Forelimb muscle (tissue), 1 donor: Measurements from ENCODE around the gene CMTR1. TPM values are rescaled to one million over a fixed set of nuclear protein-coding genes. Genes with fewer than 3 reads are reported as not detected.

Experiments used
- DNase-seq: peaks from one replicate; pipeline ENCODE4 v3.0.0-alpha.2; 2013; ENCODE audit warnings: low read depth
- polyA plus RNA-seq: library from polyadenylated mRNA; unstranded; fragments of 120-200 nt; gene quantifications from one replicate; pipeline ENCODE4 v1.2.1, GENCODE V29; 2013; ENCODE audit not compliant: insufficient read length

Gene CMTR1
- polyA plus RNA-seq, 1 donor = 32.9 TPM

DNA sequence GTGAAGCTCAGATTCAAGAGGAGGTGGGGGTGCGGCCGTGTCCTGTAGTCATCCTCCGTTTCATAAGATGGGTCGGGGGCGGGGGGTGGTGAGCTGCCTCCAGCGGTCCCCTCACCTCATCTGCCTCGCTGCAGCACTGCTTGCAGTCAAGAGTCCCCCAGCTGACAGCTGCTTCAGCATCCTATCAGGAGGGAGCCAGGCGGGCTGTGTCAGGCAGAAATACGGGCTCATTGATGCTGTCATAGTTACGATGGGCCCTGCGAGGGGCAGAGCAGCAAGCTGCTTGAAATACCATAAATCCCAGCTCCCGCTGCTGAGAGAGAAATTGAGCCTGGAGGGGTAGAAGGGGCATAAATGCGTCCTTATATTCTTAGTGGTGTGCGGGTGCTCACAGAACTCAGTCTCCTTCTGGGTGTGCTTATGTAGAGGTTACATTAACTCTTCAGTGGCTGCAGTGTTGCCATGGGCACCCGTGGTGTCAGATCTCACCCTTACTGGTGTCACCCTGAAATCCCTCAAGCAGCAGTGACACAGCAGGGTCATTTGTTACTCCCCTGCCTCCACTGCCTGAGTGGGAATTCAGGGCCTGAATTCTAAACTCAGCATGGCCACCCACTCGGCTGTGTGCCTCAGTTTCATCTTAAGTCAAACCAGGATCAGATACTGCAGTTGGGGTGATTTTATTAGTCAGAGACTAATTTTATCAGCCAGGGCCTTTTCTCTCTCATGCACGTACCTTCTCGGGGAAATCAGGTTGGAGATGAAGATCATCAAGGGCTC, 44.8 kb downstream of the CMTR1 start:
- no peak for DNase-seq

DNA sequence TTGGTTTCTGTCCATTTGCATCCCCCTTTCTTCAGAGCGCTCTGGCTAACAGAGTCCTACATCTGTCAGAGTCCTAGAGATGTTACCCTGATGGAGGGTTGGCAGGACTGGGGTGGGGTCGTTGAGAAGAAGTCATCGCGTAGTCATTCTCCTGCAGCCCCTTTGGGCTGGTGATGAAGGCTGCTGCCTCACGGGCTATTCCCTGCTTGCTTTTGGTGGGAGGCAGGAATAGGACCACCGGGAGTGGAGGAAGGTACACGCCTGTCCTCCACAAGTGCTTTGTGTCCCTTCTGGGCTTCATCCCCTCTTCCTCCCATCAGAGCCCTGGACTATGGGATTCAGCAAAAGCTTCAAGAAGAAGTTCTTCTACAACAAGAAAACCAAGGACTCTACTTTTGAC, 45.8 kb downstream of the CMTR1 start:
- DNase-seq = no peak

GRCh38 chr6:37479266-37479854, 46.3 kb downstream of the CMTR1 start:
- no peak for DNase-seq

- DNase-seq = no peak
Observed at GRCh38 chr6:37480118-37480736, 47.2 kb downstream of the CMTR1 start.

- no peak for DNase-seq
Observed at GRCh38 chr6:37480951-37481534, 48.0 kb downstream of the CMTR1 start.

DNA sequence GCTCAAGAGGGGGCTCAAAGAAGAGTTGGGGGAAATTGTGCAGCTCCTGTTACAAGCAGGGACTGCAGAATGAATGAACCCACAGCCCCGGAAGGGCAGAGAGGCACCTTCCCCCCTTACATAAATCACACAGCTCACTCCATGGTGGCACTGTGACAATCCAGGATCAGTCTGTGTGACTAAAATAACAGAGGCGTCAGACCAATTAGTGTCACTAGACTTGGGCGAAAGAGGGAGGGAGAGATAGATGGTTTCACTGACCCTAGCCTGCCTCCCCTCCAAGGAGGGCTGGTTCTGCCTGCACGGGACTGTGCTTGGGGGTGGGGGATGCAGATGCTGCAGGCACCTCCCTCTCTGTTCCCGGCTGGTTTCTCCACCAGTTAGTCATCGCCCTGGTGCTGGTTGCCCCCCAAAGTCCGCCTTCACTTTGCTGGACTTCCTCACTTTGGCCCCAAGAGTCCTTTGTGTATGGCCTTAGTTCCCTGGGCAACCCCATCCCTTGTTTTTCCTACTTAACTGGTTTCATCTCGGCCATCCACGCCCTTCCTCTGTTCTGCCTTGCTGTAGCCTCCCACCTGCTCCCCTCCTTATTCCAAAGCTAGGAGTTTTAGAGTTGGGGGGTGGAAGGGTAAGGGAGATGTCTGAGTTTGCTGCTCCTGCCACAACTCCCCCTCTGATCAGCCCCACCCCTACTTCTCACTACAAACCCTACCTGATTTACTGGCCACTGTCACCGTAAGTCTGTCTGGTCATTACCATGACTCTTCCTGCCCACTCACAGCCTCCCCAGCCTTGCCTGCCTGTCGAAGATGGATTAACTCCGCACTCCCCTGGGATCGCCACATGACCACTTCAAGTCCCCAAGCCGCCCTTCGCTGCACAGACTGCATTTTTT, 48.9 kb downstream of the CMTR1 start:
- DNase-seq = no peak

DNA sequence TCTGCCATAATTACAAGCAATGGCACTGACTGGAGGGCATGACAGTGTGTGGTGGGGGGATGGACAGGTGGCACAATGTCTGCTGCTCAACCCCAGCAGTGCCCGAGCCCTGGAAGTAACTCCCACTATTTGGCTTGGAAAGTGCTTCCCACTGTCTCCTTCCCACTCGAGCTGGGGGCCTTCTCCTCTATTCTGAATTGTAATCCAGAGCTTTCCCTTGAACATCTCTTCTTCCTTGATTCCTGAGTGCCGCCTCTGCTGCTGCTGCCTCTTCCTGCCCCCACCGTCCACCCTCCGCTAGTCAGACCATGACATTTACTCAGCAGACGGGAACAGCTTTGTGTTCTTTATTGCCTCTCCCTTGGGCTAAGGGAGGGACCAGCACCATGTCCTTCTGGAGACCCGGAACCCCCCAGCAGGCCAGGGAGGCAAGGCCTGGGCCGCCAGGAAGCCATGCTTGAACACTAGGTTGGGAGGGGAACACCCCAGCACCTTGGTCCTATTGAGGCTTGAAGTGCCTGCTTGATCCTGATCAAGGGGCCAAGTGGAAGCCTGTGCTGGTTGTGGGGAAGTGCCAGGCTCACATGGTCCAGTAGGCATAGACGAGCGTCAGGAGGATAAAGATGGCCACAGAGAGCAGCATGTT, 49.7 kb downstream of the CMTR1 start:
- no peak for DNase-seq

DNA sequence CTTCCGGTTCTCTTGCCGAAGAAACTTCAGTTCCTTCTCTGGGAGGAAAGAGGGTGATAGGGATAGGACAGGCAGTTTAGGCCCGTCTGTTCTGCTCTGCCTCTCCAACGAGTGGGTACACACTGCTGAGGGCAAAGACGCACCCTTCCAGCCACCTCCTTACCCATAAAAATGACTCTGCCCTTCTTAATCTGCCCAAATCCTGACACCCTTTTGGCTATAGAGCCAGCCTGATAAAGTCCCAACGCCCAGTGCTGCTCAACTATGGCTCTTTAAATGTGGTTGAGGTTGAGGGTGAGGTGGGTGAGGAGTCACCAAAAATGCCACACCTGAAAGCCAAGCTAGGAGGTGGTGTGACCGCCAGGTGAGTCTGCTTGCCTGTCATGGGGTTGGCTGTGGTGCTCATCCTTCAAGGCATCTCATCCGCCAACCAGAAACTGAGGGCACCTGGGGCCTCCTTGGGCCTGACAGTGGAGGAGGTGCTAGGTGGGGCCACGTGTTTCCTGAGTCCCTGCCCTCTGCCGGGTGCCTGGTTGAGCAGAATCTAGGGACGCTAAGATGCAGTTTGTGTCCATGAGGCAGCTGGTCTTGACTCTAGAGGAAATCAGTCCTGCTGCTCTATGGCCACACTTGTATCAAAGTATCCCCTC, 50.4 kb downstream of the CMTR1 start:
- no peak for DNase-seq

- no peak for DNase-seq
Observed at GRCh38 chr6:37483917-37484785, 51.1 kb downstream of the CMTR1 start.

- DNase-seq = no peak
Observed at GRCh38 chr6:37484786-37485170, 51.8 kb downstream of the CMTR1 start.

DNA sequence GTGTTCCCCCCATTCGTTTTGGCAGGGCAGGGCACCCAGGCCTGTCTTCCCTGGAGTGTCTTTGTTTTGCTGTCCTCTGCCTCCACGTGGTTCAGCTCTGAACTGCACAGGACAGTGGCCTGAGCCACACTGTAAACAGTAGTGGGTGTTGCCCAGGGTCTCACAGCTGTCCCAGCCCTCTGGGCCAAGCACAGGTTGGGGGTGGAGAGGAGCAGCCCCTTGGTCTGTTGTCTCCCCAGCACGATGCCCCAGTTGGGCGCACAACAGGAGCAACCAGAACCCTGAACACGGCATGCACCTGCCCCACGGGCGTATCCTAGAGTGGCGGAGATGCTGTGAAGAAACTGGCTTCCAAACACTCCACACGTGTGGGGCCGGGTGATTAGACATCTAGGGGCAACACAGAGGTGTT, 52.3 kb downstream of the CMTR1 start:
- no peak for DNase-seq

DNA sequence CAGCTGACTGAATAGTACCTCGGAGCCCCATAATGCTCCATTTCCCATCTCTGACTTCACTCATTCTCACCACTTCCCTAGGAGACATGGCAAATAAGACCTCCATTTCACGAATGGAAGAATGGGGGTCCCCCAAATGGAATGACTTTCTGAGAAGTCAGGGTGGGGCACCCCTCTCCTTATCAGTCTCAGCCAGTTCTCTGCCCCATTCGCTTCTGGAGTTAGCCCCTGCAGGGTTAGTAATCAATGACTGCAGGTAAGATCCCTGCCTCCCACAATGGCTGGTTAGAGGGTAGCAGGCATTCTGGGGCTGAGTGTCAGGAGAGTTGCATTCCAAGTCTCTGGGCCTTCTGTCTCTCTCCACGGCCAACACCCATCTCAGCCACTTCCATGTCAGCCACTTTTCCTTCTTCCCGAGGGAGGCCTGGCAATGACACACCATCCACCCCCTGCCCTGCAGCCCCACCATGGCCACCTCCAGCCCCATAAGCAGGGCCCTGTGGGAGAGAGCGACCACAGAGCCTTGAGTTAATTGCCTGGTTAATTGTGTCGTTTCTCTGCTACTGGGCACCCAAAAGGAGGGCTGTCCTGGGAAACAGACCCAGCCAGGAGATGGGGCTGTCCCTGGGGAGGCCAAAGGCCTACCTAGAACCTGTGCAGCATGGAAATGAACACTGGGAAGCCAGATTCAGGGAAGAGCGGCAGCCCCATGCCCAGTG, 53.3 kb downstream of the CMTR1 start:
- no peak for DNase-seq

GRCh38 chr6:37487591-37488380, 54.8 kb downstream of the CMTR1 start:
- no peak for DNase-seq

DNA sequence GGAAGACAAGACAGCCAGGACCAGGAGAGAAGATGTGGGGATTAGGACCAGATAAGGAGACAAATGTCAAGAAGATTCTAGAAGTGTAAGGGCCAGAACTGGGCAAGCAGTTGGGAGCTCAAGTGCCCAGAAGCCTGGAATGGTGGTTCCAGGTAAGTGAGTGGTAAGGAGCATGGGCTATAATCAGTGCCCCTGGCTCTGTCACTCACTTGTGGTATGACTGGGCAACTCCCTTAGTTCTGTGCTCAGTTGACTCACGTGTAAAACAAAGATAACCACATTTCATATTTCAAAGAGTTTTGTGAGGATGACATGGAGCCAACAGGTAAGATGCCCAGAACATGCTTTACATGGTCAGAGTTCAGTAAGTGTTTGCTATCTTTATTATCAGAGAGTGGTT, 55.5 kb downstream of the CMTR1 start:
- DNase-seq = no peak

GRCh38 chr6:37489697-37490336, 56.8 kb downstream of the CMTR1 start:
- no peak for DNase-seq

DNA sequence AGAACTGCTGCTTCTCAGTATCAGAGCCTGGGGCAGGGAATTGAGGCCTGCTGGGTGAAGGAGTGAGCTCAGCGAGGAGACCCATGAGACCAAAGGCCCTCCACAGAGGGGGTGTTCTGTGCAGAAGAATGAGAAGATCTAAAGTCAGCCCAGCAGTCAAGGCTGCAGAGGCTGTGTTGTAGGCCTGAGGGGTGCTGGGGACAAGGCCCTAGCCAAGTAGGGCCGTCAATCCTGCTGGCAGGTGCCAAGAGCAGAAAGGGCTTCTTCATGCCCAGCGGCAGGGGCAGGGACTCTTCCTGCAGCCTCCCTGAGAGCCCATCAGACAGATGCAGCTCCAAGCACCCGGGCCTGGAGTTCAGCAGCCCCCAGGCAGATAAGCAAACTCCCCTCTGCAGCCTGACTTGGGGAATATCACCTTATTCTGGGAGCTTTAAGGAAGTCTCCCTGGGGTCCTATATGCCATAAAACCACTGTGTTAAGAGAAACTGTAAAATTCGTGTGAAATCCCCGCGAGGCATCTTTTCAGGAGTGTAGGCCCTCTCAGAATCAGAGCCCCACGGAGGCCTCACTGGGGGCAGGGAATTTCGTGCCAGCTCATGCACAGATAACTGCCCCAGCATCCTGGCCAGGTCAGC, 57.6 kb downstream of the CMTR1 start:
- no peak for DNase-seq

- DNase-seq = no peak
Observed at GRCh38 chr6:37491171-37491829, 58.3 kb downstream of the CMTR1 start.
